Stimulated activated naive CD4-positive, alpha-beta T cell treated with Interleukin-2 at 50 U/mL for 16 hours (primary cell): ENCODE results near the gene ARHGAP22.

Experiments
- DNase-seq: peaks from one replicate; lab custom pipeline; 2025; lab: John Stamatoyannopoulos, UW

Gene ARHGAP22

GRCh38 chr10:48607356-48608278 lies 2.7 kb upstream of the ARHGAP22 start:
- no peak for DNase-seq

- no peak for DNase-seq
Observed at GRCh38 chr10:48606530-48607355, 1.9 kb upstream of the ARHGAP22 start.

GRCh38 chr10:48605786-48606529 lies 1.1 kb upstream of the ARHGAP22 start:
- no peak for DNase-seq

DNA sequence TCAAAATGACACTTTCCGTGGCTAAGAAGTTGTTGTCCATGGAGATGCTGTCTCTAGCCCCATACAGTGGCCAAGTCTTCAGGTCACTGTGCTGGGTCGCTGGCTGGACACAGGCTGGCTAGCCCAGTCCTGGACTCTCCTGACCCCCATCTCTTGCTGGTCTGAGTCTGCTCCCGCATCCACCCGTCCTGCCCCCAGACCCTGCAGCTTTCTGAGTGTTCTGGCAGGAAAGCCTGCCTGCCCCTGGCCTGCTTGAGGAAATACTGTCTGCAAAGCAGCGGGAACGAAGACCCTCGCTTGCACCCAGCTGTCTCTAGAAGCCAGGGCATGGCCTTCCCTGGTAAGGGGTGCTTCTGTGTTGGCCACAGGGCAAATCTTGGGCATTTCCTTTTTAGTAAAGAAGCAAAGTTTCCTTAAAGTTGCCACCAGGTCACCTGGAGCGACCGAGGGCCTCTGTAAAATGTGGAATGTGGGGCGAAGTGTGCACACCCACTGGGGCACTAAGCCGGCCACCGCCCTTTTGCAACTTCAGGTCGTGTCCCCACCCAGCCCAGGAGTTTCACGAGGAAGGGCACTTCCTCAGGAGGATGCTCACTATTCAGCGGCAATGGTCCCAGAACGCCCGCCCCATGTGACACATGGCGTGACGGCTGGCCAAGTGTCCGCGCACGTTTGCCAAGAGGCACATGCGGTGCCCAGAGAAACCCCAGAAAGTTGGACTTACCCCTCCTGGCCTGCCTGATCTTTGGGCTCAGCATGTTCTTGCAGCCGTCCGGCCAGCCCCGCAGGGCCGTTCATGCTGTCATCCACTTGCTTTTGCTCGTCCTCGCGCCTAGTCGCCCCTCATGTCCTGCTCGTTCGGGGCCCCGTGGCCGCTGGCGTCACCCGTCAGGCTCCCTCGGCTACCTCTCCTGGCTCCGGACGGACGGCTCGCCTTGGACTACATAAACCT lies 558 bp downstream of the ARHGAP22 start:
- DNase-seq, result no peak

- no peak for DNase-seq
Observed at GRCh38 chr10:48603421-48604038, 1.3 kb downstream of the ARHGAP22 start.

GRCh38 chr10:48602401-48603135 lies 2.3 kb downstream of the ARHGAP22 start:
- no peak for DNase-seq

DNA sequence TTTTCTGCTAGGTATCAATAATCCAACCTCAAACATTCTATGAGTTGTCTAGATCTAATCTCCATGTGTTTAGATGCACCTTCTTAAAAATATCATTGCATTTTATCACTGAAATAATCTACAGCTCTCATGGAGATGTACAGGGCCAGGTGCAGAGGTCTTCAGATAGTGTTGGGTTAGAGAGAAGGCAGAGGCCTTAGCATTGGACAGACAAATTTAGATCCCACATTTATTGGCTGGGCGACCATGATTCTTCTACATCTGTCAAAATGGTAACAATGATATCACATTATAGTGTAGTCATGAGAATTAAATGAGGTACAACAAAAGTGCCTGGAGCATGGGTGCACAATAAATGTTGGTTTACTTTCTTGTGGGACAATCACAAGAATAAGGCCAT lies 3.1 kb downstream of the ARHGAP22 start:
- DNase-seq, result no peak

GRCh38 chr10:48600645-48601505 lies 4.0 kb downstream of the ARHGAP22 start:
- DNase-seq, result no peak

DNA sequence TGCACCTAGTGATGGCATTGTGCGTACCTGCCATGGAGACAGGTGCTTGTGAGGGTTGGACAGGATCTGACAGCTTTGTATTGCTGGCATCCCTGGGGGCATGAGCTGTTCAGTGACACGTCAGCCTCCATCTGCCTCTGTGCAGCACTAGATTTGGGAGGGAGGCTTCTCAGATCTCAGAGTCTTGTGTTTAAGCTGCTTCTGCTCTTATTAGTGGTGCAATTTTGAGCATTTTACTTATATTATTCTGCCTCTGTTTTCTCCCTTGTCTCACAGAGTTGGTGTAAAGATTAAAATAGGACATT lies 5.1 kb downstream of the ARHGAP22 start:
- no peak for DNase-seq

- no peak for DNase-seq
Observed at GRCh38 chr10:48598936-48599829, 5.7 kb downstream of the ARHGAP22 start.

GRCh38 chr10:48598243-48598935 lies 6.5 kb downstream of the ARHGAP22 start:
- no peak for DNase-seq

DNA sequence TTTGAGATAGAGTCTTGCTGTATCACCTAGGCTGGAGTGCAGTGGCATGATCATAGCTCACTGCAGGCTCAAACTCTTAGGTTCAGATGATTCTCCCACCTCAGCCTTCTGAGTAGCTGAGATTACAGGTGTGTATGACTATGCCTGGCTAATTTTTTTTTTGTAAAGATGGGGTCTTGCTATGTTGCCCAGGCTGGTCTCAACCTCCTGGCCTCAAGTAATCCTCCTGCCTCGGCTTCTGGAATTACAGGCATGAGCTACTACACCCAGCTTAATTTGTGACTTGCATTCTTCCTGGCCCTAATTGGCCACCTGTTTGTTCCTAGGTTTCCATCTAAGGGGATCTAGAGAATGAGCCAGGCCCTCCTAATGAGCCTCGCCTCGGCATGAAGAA lies 9.3 kb downstream of the ARHGAP22 start:
- DNase-seq, result no peak

DNA sequence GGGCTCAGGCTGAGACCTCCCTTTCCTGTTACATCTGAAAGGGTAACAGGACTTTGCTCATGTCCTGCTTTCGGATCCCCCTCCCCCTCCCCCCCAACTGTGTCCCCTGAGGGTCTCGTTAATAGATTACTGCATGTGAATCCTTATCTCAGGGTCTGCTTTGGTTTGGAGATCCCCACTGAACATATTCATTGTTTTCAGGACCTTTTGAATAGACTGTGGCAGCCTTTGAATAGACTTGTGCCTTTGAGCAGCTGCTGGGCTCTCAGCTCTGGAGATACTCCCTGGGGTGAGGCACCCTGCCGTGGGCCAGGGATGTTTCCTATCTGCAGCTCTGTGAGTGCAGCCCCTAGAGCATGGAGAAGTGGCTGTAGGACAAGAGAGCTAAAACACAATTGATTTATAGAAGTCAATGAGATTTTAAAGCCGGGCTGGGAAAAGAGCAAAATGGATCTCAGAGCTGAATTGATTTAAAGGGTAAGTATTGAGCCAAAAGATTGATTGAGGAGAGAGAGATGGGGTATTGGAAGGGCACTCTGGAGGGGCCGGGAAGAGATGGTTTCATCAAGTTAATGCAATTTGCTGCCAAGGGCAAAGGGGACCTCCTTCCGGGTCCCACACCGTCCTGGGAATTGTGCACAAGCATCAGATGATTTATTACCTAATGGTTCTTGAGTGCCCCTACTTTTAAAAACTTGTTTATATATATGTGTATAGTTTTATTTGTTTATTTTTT lies 9.9 kb downstream of the ARHGAP22 start:
- DNase-seq, result no peak

DNA sequence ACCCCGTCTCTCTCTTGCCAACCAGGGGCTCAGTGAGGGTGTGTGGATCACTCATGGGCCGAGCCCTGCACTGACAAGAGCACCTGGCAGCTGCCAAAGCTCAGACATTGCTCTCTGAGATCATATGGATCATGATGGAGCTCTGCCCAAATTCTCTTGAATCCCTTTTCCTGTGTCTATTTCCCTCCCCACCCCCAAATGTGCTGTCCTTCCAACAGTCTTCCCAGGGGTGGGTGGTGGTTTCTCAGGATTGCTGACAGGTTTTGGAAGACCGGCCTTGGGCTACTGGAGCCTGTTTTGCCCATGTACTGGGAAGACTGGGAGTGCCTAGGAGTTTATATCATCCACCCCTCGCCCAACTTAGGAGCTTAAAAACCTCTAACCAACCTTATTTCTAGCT lies 10.5 kb downstream of the ARHGAP22 start:
- DNase-seq, result no peak

GRCh38 chr10:48592346-48592745 lies 12.5 kb downstream of the ARHGAP22 start:
- no peak for DNase-seq

- DNase-seq, result no peak
Observed at GRCh38 chr10:48590945-48591344, 13.9 kb downstream of the ARHGAP22 start.

GRCh38 chr10:48589266-48589665 lies 15.6 kb downstream of the ARHGAP22 start:
- DNase-seq, result no peak
